Loucy (cell line): ENCODE data around the gene MNT.

Experiments used
- H2AFZ ChIP-seq: fragments of 200-600 bp; sonication (generic); 2 replicates; pipeline ENCODE4 v1.6.0; 2016; ENCODE audit warnings: antibody characterized with exemption, mild to moderate bottlenecking, low read length, moderate library complexity
- H3F3A ChIP-seq: fragments of 200-600 bp; 2 replicates; pipeline ENCODE4 v1.6.0; 2016; ENCODE audit warnings: antibody characterized with exemption, low read depth, mild to moderate bottlenecking
- H3K27me3 ChIP-seq: fragments of 200-600 bp; sonication (generic); 2 replicates; pipeline ENCODE4 v1.6.1; 2014; ENCODE audit warnings: low read length, mild to moderate bottlenecking; ENCODE audit not compliant: insufficient read depth, poor library complexity, severe bottlenecking
- H3K36me3 ChIP-seq: fragments of 200-600 bp; sonication (generic); 2 replicates; pipeline ENCODE4 v1.6.1; 2016; ENCODE audit warnings: low read length; ENCODE audit not compliant: insufficient read depth
- H3K4me1 ChIP-seq: fragments of 200-600 bp; sonication (generic); 2 replicates; pipeline ENCODE4 v1.5.1; 2014; ENCODE audit warnings: low read length, mild to moderate bottlenecking; ENCODE audit not compliant: insufficient read depth, poor library complexity, severe bottlenecking
- H3K4me2 ChIP-seq: fragments of 200-600 bp; sonication (generic); 2 replicates; pipeline ENCODE4 v1.6.0; 2014; ENCODE audit warnings: antibody characterized with exemption, low read length, low read depth, mild to moderate bottlenecking; ENCODE audit not compliant: poor library complexity, severe bottlenecking
- H3K4me3 ChIP-seq: fragments of 200-600 bp; sonication (generic); 2 replicates; pipeline ENCODE4 v1.5.1; 2014; ENCODE audit warnings: low read length, mild to moderate bottlenecking, mixed read lengths; ENCODE audit not compliant: poor library complexity, severe bottlenecking
- H3K79me2 ChIP-seq: fragments of 200-600 bp; sonication (generic); 2 replicates; pipeline ENCODE4 v1.6.1; 2014; ENCODE audit warnings: low read length; ENCODE audit not compliant: insufficient read depth
- H3K9ac ChIP-seq: fragments of 200-600 bp; sonication (generic); 2 replicates; pipeline ENCODE4 v1.6.0; 2014; ENCODE audit warnings: mild to moderate bottlenecking, low read depth, low read length, moderate library complexity; ENCODE audit not compliant: poor library complexity, severe bottlenecking
- H3K9me2 ChIP-seq: fragments of 200-600 bp; sonication (generic); replicated peaks from 2 replicates; pipeline ENCODE4 v1.6.1; 2016; ENCODE audit warnings: low read depth, low read length, mixed read lengths
- H3K9me3 ChIP-seq: fragments of 200-600 bp; sonication (generic); 2 replicates; pipeline ENCODE4 v1.6.1; 2014; ENCODE audit warnings: mild to moderate bottlenecking, antibody characterized with exemption, low read length, low read depth; ENCODE audit not compliant: insufficient read depth
- H4K20me1 ChIP-seq: fragments of 200-600 bp; sonication (generic); 2 replicates; pipeline ENCODE4 v1.6.0; 2014; ENCODE audit warnings: antibody characterized with exemption, low read length, mild to moderate bottlenecking; ENCODE audit not compliant: insufficient read depth, poor library complexity, severe bottlenecking
- EZH2phosphoT487 ChIP-seq: fragments of 200-600 bp; IDR thresholded peaks from 2 replicates; pipeline ENCODE4 v1.6.1; 2018; ENCODE audit warnings: antibody characterized with exemption, mild to moderate bottlenecking, moderate library complexity, borderline replicate concordance
- TF ChIP-seq, protein P1 (sequence below): fragments of 200-600 bp; sonication (generic); conservative IDR thresholded peaks from 2 replicates; pipeline ENCODE4 v1.5.1; 2014; ENCODE audit warnings: mild to moderate bottlenecking, antibody characterized with exemption, low read length

The MNT gene

GRCh38 chr17:2363851-2364762 lies 36.8 kb downstream of the MNT start:
- Histone ChIP-seq H4K20me1 (no peaks in the 10 kb centered on the region), H3K9me3 (no peaks in the 10 kb centered on the region), H3K9me2 (no peaks in the 10 kb centered on the region), H3K27me3 (no peaks in the 10 kb centered on the region), H3K4me2 (no peak overlapping the region), H3K36me3 (peaks cover 6% of the 10 kb centered on the region; the same call in 1 of the 2 replicates), H3K4me3 (no peak overlapping the region), H3K9ac (no peak overlapping the region), H3K4me1 (peaks cover 5% of the 10 kb centered on the region), H2AFZ (no peak overlapping the region), H3K79me2 (no peaks in the 10 kb centered on the region), H3F3A (no peaks in the 10 kb centered on the region)
- TF ChIP-seq EZH2phosphoT487: no peak
- TF ChIP-seq, protein P1, sequence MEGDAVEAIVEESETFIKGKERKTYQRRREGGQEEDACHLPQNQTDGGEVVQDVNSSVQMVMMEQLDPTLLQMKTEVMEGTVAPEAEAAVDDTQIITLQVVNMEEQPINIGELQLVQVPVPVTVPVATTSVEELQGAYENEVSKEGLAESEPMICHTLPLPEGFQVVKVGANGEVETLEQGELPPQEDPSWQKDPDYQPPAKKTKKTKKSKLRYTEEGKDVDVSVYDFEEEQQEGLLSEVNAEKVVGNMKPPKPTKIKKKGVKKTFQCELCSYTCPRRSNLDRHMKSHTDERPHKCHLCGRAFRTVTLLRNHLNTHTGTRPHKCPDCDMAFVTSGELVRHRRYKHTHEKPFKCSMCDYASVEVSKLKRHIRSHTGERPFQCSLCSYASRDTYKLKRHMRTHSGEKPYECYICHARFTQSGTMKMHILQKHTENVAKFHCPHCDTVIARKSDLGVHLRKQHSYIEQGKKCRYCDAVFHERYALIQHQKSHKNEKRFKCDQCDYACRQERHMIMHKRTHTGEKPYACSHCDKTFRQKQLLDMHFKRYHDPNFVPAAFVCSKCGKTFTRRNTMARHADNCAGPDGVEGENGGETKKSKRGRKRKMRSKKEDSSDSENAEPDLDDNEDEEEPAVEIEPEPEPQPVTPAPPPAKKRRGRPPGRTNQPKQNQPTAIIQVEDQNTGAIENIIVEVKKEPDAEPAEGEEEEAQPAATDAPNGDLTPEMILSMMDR: no peak

GRCh38 chr17:2363318-2363717 lies 37.5 kb downstream of the MNT start:
- H3K9me3 ChIP-seq: no peaks in the 10 kb centered on the region
- no peak overlapping the region for H3K4me3 ChIP-seq
- H3K79me2 ChIP-seq: no peaks in the 10 kb centered on the region
- no peak overlapping the region for H3K4me2 ChIP-seq
- H3K9me2 ChIP-seq: no peaks in the 10 kb centered on the region
- no peak overlapping the region for H2AFZ ChIP-seq
- H3F3A ChIP-seq: no peaks in the 10 kb centered on the region
- no peaks in the 10 kb centered on the region for H3K4me1 ChIP-seq
- H3K9ac ChIP-seq: no peak overlapping the region
- peaks cover 6% of the 10 kb centered on the region; the same call in 1 of the 2 replicates for H3K36me3 ChIP-seq
- H4K20me1 ChIP-seq: no peaks in the 10 kb centered on the region
- H3K27me3 ChIP-seq: no peaks in the 10 kb centered on the region
- no peak for TF ChIP-seq EZH2phosphoT487

GRCh38 chr17:2362881-2363280 lies 38.0 kb downstream of the MNT start:
- Histone ChIP-seq H3K4me2 (no peak overlapping the region), H3K36me3 (peaks cover 6% of the 10 kb centered on the region; the same call in 1 of the 2 replicates), H3K27me3 (no peaks in the 10 kb centered on the region), H4K20me1 (no peaks in the 10 kb centered on the region), H3K79me2 (no peaks in the 10 kb centered on the region), H3K9me2 (no peaks in the 10 kb centered on the region), H3K4me3 (no peak overlapping the region), H3K9me3 (no peaks in the 10 kb centered on the region), H3K4me1 (no peaks in the 10 kb centered on the region), H2AFZ (no peak overlapping the region), H3K9ac (no peak overlapping the region), H3F3A (no peaks in the 10 kb centered on the region)
- TF ChIP-seq, protein P1: no peak
- no peak for TF ChIP-seq EZH2phosphoT487
